Suppressor macrophage (primary cell): ENCODE results near the gene PLLP.

Experiments
- DNase-seq, 4 experiments: peaks; one replicate each; pipeline ENCODE4 v3.0.0-alpha.2; 2020 to 2022
- total RNA-seq, 17 experiments: gene quantifications; one replicate each; lab custom pipeline; 2026; ENCODE audit warnings: mixed read lengths in 6 of 17, inconsistent platforms in 3 of 17; lab: John Stamatoyannopoulos, UW

Gene PLLP, protein sequence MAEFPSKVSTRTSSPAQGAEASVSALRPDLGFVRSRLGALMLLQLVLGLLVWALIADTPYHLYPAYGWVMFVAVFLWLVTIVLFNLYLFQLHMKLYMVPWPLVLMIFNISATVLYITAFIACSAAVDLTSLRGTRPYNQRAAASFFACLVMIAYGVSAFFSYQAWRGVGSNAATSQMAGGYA
- total RNA-seq = 0 to 3.5 (median 0.04) reads per million in 17 experiments

DNA sequence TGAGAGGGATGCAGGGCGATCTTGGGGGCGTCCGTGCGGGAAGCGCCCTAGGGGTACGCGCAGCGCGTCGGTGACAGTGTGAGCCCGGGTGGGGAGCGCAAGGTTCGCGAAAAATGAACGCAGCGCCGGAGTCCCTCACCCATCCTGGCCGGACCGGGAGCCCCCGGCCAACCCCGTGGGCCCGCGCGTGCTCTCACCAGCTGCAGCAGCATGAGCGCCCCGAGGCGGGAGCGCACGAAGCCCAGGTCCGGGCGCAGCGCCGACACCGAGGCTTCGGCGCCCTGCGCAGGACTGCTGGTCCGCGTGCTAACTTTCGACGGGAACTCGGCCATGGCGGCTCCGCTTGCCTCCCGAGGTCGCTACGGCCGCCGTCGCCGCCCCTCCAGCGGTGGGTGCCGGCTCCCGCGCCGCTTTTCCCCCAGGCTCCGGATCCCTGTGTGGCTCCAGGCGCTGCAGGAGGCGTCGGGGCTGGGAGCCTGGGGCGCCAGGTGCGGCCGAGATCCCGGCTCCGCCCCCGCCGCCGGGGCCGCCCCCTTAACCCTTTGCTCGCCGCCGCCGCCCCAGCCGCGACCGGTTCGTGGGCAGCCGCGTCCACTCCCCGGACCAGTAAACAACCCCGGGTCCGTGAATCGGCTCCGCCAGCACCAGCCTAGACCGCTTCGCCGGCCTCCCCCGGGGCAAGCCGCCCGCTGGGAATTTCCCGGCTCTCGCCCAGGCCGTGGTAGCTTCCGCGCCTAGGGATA, at the start of gene PLLP:
TSS of gene PLLP (minus strand) at position 464 of the 743 bp plus-strand sequence. CDS start at position 332, 132 bp downstream.
- DNase-seq = peak; percentile 28 to 63 (median 45)

DNA sequence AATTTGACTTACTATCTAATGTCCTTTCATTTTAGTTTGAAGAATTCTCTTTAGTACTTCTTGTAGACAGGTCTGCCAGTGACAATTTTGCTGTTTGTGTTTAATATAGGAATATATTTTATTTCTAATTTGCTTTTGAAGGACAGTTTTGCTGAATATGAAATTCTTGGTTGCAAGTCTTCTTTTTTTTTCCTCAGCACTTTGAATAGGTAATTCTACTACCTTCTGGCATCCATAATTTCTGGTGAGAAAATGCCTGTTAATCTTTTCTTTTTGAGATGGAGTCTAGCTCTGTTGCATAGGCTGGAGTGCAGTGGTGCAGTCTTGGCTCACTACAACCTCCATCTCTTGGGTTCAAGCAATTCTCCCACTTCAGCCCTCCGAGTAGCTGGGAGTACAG, 48.9 kb upstream of the PLLP start:
- DNase-seq = no peak

- DNase-seq = no peak
Observed at GRCh38 chr16:57331355-57331754, 46.9 kb upstream of the PLLP start.

DNA sequence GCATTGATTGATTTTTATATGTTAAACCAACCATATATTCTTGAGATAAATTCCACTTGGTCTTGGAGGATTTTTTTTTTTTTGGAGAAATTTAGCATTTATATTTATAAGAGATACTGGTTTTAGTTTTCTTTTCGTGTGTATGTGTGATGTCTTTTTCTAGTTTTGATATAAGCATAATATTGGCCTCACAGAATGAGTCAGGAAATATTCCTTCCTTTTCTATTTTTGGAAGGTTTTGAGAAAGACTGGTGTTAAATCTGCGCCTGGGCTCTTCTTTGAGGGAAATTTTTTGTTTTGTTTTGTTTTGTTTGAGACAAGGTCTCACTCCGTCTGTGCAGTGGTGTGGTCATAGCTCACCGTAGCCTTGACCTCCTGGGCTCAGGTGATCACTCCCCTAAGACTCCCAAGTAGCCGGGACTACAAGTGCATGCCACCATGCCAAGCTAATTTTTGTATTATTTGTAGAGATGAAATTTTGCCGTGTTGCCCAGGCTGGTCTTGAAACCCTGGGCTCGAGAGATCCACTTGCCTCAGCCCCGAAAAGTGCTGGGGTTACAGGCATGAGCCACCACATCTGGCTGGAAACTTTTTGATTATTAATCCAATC, 45.4 kb upstream of the PLLP start:
- DNase-seq = no peak

- DNase-seq = no peak
Observed at GRCh38 chr16:57325458-57325857, 41.0 kb upstream of the PLLP start.

DNA sequence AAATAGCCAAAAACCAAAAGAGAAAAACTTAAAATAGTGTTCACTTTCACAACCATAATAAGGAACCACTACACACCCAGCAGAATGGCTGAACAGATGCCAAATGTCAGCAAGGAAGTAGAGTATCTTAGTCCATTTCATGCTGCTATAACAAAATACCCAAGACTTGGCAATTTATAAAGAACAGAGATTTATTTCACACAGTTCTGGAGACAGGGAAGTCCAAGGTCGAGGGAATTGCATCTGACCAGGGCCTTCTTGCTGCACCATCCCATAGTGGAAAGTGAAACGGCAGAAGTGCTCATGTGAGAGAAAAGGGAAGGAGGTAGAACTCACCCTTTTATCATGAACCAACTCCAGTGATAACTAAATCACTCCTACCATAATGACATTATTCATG, 40.3 kb upstream of the PLLP start:
- peak; percentile 58 to 81 (median 73) for DNase-seq

- no peak for DNase-seq
Observed at GRCh38 chr16:57319646-57320045, 35.2 kb upstream of the PLLP start.

GRCh38 chr16:57318240-57318970, 33.9 kb upstream of the PLLP start:
- DNase-seq = no peak

DNA sequence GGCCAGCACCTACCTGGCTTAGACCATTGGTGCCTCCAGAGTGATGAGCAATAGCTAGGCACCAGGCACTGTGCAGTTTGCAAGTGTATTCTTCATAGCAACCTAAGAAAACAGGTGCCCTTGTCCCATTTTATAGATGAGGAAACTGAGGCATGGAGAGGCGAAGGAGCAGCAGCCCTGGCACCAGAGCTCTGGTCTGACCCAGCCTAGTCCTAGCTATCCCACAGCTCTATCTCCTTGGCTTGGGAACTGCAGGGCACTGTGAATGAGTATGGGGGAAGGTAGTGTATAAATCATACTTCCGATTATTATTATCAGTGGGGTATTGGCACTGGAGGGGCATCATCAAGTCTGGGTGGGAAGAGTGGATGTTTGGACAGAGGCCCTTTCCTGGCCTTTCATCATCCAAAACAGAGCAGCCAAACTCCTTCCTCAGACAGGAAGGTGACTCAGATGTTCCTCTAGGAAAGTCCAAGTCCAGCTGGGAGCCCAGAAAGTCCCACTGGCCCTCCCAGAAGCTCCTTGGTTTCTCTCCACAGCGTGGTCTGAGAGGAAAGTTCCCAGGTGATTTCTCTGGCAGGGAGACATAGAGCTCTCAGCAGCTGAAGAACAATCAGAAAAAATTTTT, 32.0 kb upstream of the PLLP start:
- DNase-seq = no peak

GRCh38 chr16:57315416-57315815, 30.9 kb upstream of the PLLP start:
- DNase-seq = no peak

DNA sequence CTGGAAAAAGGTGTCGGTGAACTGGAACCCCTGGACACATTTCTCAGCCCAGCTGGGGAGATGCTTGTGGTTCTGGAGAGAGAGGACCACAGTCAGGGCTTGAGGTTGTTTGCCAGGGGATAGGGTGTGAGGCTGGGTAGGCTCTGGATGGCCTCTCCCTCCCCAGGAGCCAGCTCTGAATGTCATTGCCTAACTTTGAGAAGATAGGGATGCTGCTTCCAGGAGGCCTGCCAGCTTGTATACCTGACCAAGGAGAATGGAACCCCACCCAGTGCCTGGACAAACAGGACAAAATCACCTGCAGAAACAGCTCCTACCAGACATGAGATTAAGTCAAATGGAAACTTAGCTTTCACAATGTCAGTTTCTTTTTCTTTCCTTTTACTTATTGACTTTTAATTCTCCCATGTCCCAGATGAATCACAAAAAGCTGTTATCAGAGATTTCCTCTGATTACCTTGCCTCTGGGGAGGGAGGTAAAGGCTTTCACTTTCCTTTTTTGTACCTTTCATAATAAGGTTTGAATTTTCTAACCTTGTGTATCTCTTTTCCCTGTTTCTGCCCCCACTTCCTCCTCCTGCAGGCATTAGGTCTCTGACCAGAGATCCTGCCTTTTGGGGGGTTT, 29.8 kb upstream of the PLLP start:
- DNase-seq = no peak

DNA sequence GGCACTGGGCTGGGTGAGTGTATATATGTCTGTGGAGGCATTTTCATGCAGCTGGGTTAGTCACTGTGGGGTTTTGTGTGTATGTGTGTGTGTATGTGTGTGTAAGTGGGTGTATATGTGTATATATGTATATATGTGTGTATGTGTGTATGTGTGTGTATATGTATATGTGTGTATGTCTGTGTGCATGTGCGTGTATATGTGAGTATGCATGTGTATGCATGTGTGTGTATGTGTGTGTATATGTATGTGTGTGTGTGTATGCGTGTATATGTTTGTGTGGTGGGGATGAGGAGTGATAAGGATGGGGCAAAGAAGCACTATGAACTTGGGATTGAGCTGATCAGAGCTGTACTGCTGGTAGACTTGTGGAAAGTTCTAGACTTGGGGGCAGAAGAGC, 29.0 kb upstream of the PLLP start:
- DNase-seq = no peak

DNA sequence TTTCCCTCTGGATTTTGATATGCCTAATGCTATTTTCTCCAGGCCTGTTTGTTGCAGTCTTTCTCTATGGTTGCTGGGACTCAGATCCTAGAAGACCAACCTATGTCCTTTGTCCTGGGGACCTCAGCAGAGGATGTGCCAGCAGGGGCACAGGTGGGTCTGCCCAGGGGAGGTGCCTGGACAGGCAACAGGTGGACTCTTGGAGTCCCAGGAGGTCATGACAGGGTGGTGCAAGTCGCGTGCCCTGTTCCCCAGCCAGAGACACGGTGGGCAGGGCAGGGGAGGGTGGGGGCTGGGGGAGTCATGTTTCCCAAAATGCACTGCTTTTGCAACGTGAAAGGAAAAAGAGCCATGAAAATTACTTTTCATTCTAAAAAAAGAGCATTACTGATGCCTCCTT, 26.3 kb upstream of the PLLP start:
- DNase-seq = no peak

- DNase-seq = no peak
Observed at GRCh38 chr16:57308041-57308440, 23.6 kb upstream of the PLLP start.

DNA sequence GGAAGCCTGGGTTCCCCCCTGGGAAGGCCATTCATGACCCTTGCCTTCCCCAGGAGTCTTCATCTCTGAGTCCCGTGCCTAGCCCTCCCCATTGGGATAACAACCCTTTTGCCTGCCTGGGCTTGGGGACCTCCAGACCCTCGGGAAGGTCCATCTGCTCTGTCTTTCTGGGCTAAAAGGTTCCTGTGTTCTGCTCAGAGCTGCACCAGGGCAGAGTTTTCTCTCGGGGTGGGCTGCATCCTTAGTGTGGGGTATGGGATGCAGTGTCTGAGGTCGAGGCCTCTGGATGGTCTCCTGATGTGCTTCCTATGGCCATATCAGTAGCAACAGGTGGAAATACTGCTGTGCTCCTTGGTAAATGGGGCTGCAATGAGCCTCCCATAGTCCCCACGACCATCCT, 22.9 kb upstream of the PLLP start:
- DNase-seq = no peak

DNA sequence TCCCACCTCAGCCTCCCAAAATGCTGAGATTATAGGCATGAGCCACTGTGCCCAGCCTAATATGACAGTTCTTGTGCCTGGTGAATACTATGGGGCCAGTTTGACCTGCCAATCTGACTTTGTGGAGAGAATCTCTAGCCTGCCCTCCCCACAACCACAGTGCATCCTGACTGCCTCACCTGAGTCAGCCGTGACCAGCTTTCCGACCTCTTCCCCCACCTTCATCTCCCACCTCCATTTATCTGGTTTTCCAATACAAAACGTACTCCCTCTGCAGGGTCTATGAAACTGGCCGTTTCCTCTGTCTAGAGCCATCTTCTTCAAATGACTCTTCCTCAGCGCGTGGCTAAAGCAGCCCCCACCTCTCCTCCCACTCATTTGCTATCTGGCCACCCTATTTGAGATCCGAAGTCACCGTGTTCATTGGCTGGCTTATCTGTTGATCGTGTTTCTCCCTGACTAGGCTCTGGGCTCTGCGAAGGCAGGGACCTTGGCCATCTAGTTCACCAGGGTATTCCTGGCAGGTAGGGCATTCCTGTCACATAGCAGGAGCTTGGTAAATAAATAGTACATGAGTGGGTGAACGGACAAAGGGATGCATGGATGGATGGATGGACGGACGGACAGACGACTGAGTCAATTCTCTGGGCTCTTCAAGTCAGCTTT, 22.3 kb upstream of the PLLP start:
- no peak for DNase-seq

DNA sequence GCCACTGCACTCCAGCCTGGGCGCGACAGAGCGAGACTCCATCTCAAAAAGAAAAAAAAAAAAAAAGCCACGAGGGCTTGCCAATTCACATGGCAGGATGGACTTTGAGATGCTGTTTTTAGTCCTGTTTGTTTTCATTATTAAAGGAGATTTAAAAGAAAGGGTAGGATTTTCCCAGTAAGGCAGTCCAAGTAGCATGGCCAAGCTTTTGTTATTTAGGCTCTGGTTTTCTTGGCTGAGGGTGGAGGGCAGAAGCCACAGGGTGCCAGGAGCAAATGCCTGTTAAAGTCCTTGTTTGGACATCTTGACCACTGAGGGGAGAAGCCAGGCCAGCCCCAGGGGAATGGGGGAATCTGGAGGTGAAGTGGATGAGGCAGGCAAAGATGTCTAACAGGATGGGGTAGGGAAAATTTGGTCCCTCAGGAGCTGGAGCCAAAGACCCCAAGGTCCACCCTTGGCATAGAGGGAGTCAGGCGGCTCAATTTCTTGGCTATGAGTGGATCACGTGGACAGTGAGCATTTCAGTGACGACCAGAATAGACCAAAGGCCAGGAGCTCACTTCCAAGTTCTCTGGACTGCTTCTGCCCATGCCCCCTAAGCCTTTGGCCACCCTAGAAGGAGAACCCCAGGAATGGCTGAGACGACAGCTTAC, 20.8 kb upstream of the PLLP start:
- DNase-seq = no peak

DNA sequence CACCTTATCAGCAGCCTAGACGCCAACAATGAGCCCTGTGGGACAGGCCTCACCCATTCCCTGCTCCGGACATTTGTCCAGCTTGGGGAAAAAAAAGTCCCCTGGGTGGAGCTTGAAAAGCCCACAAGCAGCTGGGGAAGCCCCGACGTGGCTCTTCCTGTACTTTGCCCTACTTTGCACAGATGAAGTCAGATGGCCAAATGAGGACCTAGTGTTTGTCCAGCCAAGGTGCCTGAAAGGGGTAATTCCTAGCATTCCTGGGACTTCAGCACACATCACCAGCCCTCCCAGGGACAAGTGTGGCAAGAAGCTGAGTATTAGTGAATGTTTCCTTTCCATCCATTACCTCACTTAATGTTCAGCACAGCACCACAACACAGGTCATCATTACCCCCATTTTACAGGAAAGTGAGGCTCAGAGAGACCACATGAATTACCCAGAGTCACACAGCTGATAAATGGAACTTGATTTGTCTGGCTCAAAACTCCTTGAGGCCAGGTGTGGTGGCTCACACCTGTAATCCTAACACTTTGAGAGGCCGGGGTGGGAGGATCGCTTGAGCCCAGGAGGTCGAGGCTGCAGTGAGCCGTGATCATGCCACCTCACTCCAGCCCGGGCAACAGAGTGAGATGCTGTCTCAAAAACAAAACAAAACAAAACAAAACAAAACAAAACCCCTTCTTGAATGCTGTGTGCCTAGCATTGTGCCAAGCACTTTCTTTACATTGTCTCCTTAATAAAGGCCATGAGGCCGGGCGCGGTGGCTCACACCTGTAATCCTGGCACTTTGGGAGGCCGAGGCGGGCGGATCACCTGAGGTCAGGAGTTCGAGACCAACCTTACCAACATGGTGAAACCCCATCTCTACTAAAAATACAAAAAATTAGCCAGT, 19.9 kb upstream of the PLLP start:
- DNase-seq = peak; percentile 52 to 74 (median 61)

- no peak for DNase-seq
Observed at GRCh38 chr16:57303910-57304168, 19.4 kb upstream of the PLLP start.
